Neural crest cell (in vitro differentiated cells): ENCODE results near the gene ANKRD27. TPM values are rescaled to one million over a fixed set of nuclear protein-coding genes. Genes with fewer than 3 reads are reported as not detected.
"Not testable (repeated sequence)": the region's sequence is repeated elsewhere in the genome, so short reads cannot be mapped to it uniquely, and the experiment has no call there.

Experiments
- DNase-seq: peaks from one replicate; pipeline ENCODE4 v3.0.0; 2021; ENCODE audit warnings: low read depth, mixed read lengths, low spot score
- H3K27ac Mint-ChIP-seq: one replicate; pipeline ENCODE4 v1.8.0; 2021; ENCODE audit warnings: mild to moderate bottlenecking, mixed read lengths; ENCODE audit not compliant: unreplicated experiment
- H3K27me3 Mint-ChIP-seq: 2 replicates; pipeline ENCODE4 v1.8.0; 2021; ENCODE audit warnings: low read depth, mild to moderate bottlenecking, mixed read lengths
- H3K36me3 Mint-ChIP-seq: 2 replicates; pipeline ENCODE4 v1.8.0; 2021; ENCODE audit warnings: low read depth, mild to moderate bottlenecking, mixed read lengths
- H3K4me1 Mint-ChIP-seq: 2 replicates; pipeline ENCODE4 v1.8.0; 2021; ENCODE audit warnings: mixed read lengths
- H3K4me3 Mint-ChIP-seq: one replicate; pipeline ENCODE4 v1.8.0; 2021; ENCODE audit warnings: mild to moderate bottlenecking, mixed read lengths
- H3K9me3 Mint-ChIP-seq: 2 replicates; pipeline ENCODE4 v1.8.0; 2021; ENCODE audit warnings: mixed read lengths
- total RNA-seq: library from RNA; stranded (reverse); gene quantifications from 2 replicates; pipeline ENCODE4 v1.2.1, GENCODE V29; 2021
- TF ChIP-seq, protein P1 (sequence below): fragments of 200-600 bp; sonication (generic); conservative IDR thresholded peaks from 2 replicates; pipeline ENCODE4 v1.5.0; 2021; ENCODE audit warnings: antibody characterized with exemption, mild to moderate bottlenecking

Gene ANKRD27
- total RNA-seq, 1 donor from 2014 or later = 25.1 TPM

DNA sequence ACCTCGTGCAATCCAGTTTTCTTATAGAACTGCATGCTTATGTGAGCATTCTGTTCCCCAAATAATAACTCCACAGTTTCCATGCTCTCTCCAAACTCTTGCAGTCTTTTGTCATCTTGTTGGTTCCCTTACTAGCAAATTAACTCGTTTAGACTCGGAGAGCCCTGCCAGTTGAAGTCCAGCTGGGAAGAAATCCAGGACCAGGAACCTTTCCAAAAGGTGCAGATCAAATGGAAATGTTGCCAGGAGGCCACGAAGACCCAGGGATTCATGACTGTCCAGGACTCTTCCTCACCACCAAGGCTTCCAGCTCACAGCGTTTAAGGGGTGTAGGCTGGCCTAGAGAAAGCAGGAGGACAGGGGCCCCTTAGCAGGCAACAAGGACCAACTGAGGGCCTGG, 42.5 kb upstream of the ANKRD27 start:
- TF ChIP-seq, protein P1, sequence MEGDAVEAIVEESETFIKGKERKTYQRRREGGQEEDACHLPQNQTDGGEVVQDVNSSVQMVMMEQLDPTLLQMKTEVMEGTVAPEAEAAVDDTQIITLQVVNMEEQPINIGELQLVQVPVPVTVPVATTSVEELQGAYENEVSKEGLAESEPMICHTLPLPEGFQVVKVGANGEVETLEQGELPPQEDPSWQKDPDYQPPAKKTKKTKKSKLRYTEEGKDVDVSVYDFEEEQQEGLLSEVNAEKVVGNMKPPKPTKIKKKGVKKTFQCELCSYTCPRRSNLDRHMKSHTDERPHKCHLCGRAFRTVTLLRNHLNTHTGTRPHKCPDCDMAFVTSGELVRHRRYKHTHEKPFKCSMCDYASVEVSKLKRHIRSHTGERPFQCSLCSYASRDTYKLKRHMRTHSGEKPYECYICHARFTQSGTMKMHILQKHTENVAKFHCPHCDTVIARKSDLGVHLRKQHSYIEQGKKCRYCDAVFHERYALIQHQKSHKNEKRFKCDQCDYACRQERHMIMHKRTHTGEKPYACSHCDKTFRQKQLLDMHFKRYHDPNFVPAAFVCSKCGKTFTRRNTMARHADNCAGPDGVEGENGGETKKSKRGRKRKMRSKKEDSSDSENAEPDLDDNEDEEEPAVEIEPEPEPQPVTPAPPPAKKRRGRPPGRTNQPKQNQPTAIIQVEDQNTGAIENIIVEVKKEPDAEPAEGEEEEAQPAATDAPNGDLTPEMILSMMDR = no peak
- no peak overlapping the region for H3K4me3 Mint-ChIP-seq
- H3K36me3 Mint-ChIP-seq = peaks cover 9% of the 10 kb centered on the region
- H3K27me3 Mint-ChIP-seq = no peaks in the 10 kb centered on the region
- no peaks in the 10 kb centered on the region for H3K4me1 Mint-ChIP-seq
- no peak for DNase-seq
- no peak overlapping the region for H3K27ac Mint-ChIP-seq
- H3K9me3 Mint-ChIP-seq = no peaks in the 10 kb centered on the region

DNA sequence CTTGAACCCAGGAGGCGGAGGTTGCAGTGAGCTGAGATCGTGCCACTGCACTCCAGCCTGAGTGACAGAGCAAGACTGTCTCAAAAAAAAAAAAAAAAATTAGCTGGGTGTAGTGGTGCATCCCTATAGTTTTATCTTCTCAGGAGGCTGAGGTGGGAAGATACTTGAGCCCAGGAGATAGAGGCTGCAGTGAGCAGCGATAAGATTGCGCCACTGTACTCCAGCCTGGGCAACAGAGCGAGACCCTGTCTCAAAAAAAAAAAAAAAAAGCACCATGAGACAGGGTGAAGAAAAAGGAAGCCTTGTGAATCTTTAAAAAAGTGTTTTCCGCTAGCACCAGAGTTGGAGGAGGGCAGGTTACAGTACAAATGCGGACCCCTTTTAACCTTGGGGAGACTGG, 41.2 kb upstream of the ANKRD27 start:
- not testable (repeated sequence) for DNase-seq, H3K4me3 Mint-ChIP-seq

DNA sequence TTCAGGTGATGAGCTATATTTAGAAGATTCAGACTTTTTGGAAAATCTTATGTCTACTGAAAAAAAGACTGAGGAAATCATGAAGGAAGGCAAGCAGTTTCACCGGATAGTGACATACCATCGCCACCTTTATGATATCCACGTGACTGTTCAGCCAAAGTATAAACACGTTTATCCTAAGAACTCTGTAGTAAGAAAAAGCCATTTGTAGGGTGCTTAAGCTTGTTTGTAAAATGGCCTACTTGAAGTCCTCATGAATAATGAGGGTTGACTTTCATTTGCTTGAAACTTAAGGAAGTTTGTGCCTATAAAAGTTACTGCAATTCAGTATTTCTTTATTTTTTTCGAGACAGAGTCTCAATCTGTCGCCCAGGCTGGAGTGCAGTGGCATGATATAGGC, 36.8 kb upstream of the ANKRD27 start:
- H3K9me3 Mint-ChIP-seq = no peaks in the 10 kb centered on the region
- no peaks in the 10 kb centered on the region for H3K4me1 Mint-ChIP-seq
- H3K36me3 Mint-ChIP-seq = peaks cover 15% of the 10 kb centered on the region
- no peak for DNase-seq
- TF ChIP-seq, protein P1 = no peak
- no peak overlapping the region for H3K4me3 Mint-ChIP-seq
- H3K27ac Mint-ChIP-seq = no peak overlapping the region
- no peaks in the 10 kb centered on the region for H3K27me3 Mint-ChIP-seq

More for the DNA sequence above, 41.2 kb upstream of the ANKRD27 start:
- not testable (repeated sequence) for H3K27me3 Mint-ChIP-seq, H3K4me1 Mint-ChIP-seq, H3K9me3 Mint-ChIP-seq, H3K27ac Mint-ChIP-seq, H3K36me3 Mint-ChIP-seq

DNA sequence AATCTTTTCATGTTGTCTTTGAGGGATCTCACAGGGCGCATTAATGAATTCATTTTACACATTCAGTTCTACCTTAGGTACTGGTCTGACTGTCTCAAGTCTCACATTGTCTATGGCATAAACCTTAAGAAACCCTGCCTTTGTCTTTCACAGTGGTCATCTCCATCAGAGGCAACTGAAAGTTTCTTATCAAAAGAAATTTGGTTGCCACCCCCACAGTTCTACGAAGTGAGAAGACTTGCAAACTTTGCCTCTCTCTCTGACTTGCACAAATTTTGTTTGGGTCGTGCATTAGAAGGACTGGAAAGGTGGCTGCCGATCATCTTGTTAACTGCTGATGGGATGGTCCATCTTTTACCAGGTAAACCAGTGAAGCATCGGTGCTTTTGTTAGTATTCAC, 34.1 kb upstream of the ANKRD27 start:
- DNase-seq = no peak
- peaks cover 27% of the 10 kb centered on the region for H3K36me3 Mint-ChIP-seq
- peaks cover 5% of the 10 kb centered on the region for H3K9me3 Mint-ChIP-seq
- no peak overlapping the region for H3K4me3 Mint-ChIP-seq
- no peaks in the 10 kb centered on the region for H3K4me1 Mint-ChIP-seq
- no peak overlapping the region for H3K27ac Mint-ChIP-seq
- no peaks in the 10 kb centered on the region for H3K27me3 Mint-ChIP-seq
- TF ChIP-seq, protein P1 = no peak

DNA sequence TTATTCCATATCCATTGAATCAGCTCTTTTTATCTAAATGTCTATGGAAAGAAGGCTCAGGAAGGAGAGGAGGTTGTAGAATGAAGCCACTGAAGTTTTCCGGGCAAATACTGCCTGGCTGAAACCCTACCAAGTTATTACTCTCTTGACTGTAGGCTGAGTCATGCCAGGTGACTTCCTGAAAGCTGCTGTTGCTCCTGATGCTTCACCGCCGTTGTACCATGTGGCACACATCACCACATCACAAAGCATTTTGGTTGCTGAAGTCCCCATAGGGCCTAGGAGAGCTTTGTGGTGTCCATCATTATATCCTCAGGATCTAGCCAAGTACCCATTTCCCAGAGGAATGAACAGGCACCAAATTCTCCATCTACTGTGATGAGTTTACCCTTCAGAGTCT, 33.5 kb upstream of the ANKRD27 start:
- Mint-ChIP-seq H3K27me3 (no peaks in the 10 kb centered on the region), H3K27ac (no peak overlapping the region)

DNA sequence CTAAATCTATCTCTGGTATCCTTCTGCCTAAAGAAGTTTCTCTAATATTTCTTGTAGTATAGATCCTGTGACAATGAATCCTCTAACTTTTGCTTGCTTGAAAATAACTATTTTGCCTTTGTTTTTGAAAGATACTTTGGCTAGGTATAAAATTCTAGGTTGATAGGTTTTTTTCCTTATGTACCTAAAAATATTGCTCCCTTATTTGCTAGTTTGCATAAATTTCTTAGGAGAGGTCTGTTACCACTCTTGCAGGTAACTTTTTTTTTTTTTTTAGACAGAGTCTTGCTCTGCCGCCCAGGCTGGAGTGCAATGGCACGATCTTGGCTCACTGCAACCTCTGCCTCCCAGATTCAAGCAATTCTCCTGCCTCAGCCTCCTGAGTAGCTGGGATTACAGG, 29.0 kb upstream of the ANKRD27 start:
- H3K36me3 Mint-ChIP-seq = peaks cover 58% of the 10 kb centered on the region
- H3K4me1 Mint-ChIP-seq, H3K27ac Mint-ChIP-seq, DNase-seq, H3K4me3 Mint-ChIP-seq, H3K9me3 Mint-ChIP-seq, H3K27me3 Mint-ChIP-seq: not testable (repeated sequence)

More for the DNA sequence above, 33.5 kb upstream of the ANKRD27 start:
- TF ChIP-seq, protein P1 = no peak
- H3K36me3 Mint-ChIP-seq = peaks cover 30% of the 10 kb centered on the region
- H3K4me1 Mint-ChIP-seq = no peaks in the 10 kb centered on the region
- no peak overlapping the region for H3K4me3 Mint-ChIP-seq
- DNase-seq = no peak
- H3K9me3 Mint-ChIP-seq = peaks cover 5% of the 10 kb centered on the region

DNA sequence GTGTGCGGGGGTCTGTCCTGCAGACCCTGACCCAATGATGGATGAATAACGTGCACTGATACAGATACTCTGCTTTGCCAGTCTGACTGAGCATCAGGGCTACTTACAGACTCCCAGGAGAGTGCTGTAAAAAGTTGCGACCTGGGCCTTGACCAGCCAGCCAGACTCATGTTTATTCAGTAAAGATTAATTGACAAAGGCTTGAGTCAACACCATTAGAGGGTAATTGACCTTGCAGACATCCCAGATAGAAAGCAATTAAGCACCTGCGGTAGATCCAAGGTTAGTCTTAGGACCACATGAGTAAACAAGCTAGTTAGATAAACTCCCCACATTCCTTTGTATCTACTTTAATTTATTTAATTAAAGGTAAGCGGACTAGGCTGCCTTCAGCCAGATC, 27.0 kb upstream of the ANKRD27 start:
- Mint-ChIP-seq H3K4me3 (no peak overlapping the region), H3K27me3 (no peaks in the 10 kb centered on the region), H3K36me3 (peaks cover 63% of the 10 kb centered on the region), H3K27ac (no peak overlapping the region), H3K4me1 (peaks cover 4% of the 10 kb centered on the region), H3K9me3 (peaks cover 8% of the 10 kb centered on the region)
- TF ChIP-seq, protein P1 = no peak
- DNase-seq = no peak

DNA sequence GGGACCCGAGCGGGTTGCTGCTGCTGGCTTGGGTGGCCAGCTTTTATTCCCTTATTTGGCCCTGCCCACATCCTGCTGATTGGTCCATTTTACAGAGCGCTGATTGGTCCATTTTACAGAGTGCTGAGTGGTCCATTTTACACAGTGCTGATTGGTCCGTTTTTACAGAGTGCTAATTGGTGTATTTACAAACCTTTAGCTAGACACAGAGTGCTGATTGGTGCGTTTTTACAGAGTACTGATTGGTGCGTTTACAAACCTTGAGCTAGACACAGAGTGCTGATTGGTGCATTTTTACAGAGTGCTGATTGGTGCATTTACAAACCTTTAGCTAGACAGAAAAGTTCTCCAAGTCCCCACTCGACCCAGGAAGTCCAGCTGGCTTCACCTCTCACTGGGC, 25.1 kb upstream of the ANKRD27 start:
- not testable (repeated sequence) for H3K27ac Mint-ChIP-seq, DNase-seq, H3K9me3 Mint-ChIP-seq, H3K4me1 Mint-ChIP-seq, H3K4me3 Mint-ChIP-seq, H3K27me3 Mint-ChIP-seq
- peaks cover 59% of the 10 kb centered on the region for H3K36me3 Mint-ChIP-seq

DNA sequence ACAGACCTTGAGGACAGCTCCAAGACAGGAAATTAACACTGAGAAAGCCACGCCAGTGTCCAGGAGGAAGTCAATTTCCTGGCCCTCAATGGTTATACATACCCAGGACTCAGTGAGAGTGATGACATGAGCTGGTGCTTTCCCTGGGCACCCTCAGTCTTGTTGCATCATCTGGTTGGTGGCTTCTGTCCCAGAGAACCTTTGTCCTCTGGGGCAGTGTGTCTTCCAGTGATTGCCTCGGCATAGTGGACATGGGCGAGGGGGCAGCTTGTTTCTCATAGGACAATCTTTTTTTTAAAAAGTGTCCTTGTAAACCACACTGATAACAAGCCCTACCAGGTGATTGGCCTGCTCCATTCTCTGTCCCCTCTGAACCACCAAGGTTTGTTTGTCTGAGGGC, 21.8 kb upstream of the ANKRD27 start:
- H3K9me3 Mint-ChIP-seq, DNase-seq, H3K27ac Mint-ChIP-seq, H3K27me3 Mint-ChIP-seq, H3K4me3 Mint-ChIP-seq: not testable (repeated sequence)
- peaks cover 46% of the 10 kb centered on the region for H3K36me3 Mint-ChIP-seq
- peaks cover 30% of the 10 kb centered on the region for H3K4me1 Mint-ChIP-seq
